NCI-H774 (cell line): ENCODE measurements around the gene PJA1.

Experiments
- DNase-seq: peaks from one replicate; lab custom pipeline; 2025; lab: John Stamatoyannopoulos, UW

Gene PJA1, protein sequence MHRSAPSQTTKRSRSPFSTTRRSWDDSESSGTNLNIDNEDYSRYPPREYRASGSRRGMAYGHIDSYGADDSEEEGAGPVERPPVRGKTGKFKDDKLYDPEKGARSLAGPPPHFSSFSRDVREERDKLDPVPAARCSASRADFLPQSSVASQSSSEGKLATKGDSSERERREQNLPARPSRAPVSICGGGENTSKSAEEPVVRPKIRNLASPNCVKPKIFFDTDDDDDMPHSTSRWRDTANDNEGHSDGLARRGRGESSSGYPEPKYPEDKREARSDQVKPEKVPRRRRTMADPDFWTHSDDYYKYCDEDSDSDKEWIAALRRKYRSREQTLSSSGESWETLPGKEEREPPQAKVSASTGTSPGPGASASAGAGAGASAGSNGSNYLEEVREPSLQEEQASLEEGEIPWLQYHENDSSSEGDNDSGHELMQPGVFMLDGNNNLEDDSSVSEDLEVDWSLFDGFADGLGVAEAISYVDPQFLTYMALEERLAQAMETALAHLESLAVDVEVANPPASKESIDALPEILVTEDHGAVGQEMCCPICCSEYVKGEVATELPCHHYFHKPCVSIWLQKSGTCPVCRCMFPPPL

GRCh38 chrX:69165087-69165651 lies at the start of gene PJA1:
Gene PJA1, minus strand, starts transcription at chrX:69165453. Its CDS starts 2,380 bp downstream, at chrX:69163073.
- peak; percentile 39 for DNase-seq

GRCh38 chrX:69214463-69214862 lies 49.2 kb upstream of the PJA1 start:
- DNase-seq, result no peak

- no peak for DNase-seq
These were observed 46.4 kb upstream of the PJA1 start for GRCh38 chrX:69211701-69212100.

GRCh38 chrX:69210581-69210980 lies 45.3 kb upstream of the PJA1 start:
- DNase-seq, result no peak

DNA sequence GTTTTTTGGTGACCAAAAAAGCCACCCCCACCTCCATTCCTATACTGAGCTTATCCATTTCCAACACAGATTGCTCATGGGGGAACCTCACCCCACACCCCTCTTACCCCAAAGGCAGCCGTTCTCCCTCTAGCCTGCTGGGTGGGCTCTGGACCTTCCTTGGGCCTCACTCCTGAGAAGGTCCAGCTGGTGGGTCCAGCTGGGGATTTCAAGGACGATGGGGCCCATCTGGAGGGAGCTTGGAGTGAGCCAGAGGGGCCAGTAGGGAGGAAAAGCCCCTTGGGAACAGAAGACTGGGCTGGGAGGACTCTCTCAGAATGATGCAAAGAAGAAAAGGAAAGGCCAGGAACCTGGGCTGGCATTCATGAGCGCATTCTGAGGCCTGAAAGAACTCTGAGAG lies 42.0 kb upstream of the PJA1 start:
- DNase-seq, result no peak

DNA sequence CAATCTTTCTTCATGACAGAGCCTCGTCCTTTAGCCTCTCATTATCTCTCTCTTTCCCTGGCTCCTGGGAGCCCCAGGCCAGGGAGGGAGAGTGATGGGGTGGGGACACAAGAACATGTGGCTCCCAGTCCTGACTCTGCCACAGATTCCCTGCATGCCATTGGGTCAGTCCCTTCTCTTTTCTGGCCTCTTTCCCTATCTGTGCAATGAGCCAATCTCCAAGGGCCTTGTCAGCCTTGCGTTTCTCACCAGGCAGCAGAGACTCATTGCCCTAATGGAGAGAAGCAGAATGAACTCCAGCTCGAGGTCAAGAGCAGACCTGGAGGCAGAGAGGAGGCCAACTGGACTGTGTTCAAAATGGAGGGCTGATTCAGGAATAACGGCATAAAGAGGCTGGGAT lies 38.4 kb upstream of the PJA1 start:
- DNase-seq, result no peak

DNA sequence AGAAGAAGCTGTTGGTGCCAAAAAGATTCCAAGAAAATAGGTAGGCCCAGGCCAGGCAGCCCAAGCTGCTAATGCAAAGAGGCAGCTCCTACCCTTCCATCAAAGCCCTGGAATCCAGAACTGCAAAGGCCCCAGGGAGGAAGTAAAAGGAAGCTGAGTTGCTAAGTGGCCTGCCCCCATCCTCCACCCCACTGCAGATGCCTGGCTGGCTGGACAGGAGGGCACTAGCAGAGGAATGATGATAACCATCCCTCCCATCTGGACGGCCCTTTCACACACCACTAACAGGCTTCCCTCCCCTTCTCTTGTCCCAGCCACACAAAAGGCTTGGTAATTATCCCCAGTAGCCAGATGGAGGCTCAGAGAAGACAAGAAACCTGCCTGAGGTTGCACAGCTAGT lies 32.4 kb upstream of the PJA1 start:
- no peak for DNase-seq

GRCh38 chrX:69196666-69197065 lies 31.4 kb upstream of the PJA1 start:
- DNase-seq, result no peak

- DNase-seq, result no peak
These were observed 30.6 kb upstream of the PJA1 start for GRCh38 chrX:69195810-69196209.

DNA sequence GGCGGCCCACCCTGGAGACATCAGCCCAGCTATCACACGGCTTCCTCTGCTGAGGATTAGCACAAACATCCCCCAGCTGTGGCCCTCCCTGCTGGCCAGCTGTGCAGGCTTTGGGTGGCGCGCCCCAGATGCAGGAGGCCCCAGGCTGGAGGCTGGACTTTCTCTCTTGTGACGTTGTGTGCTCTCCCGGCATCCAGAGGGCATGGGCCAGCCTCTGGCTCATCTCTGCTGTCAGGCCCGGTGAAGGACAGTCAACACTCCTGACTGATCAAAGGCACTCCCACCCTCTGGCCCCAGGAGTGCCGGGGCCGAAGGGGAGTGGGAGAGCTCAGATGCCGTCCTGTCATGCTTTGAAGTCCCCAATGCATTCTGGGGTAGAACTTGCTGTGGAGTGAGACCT lies 29.9 kb upstream of the PJA1 start:
- no peak for DNase-seq

DNA sequence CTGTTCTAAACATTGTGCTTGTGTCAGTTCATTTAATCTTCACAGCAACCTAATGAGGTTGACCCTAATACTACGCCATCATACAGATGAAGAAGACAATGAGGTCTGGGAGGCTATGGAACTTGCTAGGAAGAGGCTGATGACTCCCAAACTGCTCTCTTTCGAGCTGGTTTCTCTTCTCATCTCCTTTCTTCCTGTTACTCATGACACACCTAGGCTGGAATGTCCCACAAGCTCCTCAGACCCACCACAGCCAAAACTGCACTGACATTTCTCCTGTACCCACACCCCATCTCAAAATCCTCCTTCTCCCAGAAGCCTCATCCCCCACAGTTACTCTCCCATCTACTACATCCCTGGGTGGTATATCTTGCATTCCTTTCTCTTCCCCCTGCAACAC lies 27.4 kb upstream of the PJA1 start:
- no peak for DNase-seq

DNA sequence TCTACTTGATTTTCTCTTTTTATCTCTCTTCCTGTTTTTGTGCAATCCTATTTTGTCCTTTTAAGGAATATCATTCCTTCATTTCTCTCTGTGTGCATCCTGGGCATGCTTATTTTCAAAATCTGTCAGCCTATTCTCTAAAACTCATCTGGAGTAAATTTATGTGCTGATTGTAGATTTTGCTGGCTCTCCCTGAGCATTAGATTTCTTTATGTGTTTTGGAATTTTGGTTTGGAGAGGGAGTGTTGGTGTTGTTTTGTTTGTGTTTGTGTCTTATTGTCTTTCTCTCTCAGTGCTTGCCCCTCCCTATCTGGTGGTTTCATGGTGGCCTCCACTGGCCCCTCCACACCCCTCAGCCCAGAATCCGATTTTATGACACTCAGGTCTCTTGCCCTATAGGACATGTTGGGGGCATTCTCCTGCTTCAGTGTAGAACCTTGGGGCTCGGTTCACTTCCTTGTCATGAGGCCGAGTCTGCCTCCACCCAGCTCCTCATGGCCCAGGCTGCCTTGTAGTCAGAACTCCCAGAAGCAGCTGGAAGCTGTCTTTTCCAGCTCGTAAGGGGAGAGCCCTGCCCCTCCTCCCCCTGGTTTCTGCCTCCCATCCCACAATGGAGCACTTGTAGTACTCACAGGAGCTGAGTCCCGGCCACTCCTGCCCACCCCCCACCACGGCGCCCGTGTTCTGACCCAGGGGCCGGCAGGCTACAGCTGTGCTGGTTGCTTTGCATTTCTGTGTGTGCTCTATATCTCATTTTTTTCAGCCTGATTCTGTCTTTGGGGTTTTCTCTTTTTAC lies 24.5 kb upstream of the PJA1 start:
- no peak for DNase-seq

DNA sequence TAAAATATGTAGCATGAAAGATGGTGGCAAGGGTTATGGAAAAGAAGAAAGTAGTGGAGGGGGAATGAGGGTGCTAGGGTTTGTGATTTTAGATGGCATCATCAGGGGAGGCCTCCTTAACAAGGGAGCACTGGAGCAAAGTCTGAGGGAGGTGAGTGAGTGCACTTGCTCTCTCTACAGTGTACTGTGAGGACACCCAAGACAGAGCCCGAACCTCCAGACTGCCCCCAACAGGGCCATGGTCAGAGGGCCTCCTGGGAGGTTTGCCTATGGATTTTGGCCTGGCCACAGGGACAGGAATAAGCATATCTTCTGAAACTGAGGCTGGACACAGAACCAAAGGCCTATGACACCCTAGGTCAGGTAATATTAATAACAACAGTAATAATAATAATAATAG lies 21.4 kb upstream of the PJA1 start:
- no peak for DNase-seq

- no peak for DNase-seq
These were observed 20.6 kb upstream of the PJA1 start for GRCh38 chrX:69185886-69186285.

- DNase-seq, result no peak
These were observed 19.9 kb upstream of the PJA1 start for GRCh38 chrX:69185141-69185540.

GRCh38 chrX:69182818-69183380 lies 17.6 kb upstream of the PJA1 start:
- DNase-seq, result no peak

GRCh38 chrX:69179380-69179911 lies 14.2 kb upstream of the PJA1 start:
- peak; percentile 42 for DNase-seq

- no peak for DNase-seq
These were observed 13.3 kb upstream of the PJA1 start for GRCh38 chrX:69178592-69178991.

DNA sequence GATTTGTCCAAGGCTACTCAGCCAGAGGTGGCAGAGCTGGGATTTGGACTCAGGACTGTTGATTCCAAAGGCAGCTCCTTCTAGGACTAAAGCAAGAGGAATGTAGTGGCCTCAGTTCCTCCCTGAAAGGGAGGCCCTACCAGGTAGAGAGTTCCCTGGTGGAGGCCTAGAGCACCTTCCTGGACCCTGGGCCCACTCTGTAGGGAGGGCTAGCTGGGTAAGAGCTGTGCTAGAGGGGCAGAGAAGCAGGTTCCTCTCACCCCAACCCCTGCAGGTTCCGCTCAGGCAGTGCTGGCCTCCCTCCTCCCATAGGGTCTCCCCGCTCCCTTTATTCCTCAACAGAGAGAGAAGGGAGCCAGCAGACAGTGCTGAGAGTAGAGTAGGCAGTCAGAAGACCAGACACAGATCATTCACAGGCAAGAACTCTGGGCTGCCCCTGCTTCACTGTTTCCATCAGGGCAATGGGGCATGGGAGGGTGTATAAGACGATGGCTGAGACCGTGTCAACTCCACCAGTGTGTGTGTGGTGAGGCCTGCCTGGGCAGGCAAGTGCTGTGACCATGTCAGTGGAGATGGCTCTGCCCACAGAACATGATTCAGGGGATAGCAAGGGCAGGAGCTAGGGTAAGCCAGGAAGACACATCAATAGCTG lies 12.4 kb upstream of the PJA1 start:
- no peak for DNase-seq

DNA sequence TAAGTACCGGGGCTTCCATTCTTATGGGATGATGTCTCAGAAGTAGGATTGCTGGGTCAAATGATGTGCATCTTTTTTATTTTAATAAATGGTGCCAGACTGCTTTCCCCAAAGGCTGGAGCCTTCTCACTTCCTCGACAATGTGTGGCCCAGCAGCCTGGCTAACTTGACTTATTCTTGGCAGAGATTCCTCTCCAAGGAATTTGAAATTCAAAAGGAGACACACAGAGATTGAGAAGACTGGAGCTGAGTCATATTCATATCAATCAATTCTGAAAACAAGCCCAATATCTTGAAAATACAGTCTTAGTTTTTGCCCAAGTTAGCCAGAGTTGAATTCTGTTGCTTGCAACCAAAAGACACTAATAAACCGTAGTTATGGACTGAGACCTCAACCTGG lies 10.8 kb upstream of the PJA1 start:
- DNase-seq, result no peak

DNA sequence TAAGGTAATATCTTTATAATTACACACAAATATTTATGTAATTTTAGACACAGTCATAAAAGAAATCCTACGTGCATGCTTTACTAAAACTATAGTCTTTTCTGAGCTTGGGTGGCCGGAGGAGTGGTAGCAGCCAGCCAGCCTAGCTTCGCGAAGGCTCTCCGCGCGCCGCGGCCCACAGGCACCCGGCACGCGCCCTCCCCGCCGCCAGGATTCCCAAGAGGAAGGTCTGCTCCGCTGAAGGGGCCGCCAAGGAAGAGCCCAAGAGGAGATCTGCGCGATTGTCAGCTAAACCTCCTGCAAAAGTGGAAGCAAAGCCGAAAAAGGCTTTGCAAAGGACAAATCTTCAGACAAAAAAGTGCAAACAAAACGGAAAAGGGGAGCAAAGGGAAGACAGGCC lies 8.7 kb upstream of the PJA1 start:
- no peak for DNase-seq

- no peak for DNase-seq
These were observed 7.7 kb upstream of the PJA1 start for GRCh38 chrX:69172937-69173336.
